H1 (cell line): ENCODE measurements around the gene PNMA8C. TPM values are rescaled to one million over a fixed set of nuclear protein-coding genes. Genes with fewer than 3 reads are reported as not detected.

ENCODE experiments used
- ASH2L ChIP-seq: fragments of 200-600, 300-600 bp; sonication (generic); IDR thresholded peaks from one replicate; pipeline ENCODE4 v1.7.1; 2017; ENCODE audit warnings: low read length
- EP300 ChIP-seq, 2 experiments: IDR thresholded peaks; 1 replicate in 1 of 2; 2 replicates in 1 of 2; pipeline ENCODE4 v1.6.1; 2011 to 2012; ENCODE audit warnings: low read depth in 2 of 2, low read length in 2 of 2, mild to moderate bottlenecking in 2 of 2, borderline replicate concordance in 1 of 2, inconsistent platforms in 1 of 2, moderate library complexity in 1 of 2
- JUN ChIP-seq: IDR thresholded peaks from 2 replicates; pipeline ENCODE4 v1.6.1; 2011; ENCODE audit warnings: low read depth, mild to moderate bottlenecking, improper control_type of control experiment, low read length
- SP2 ChIP-seq: IDR thresholded peaks from 2 replicates; pipeline ENCODE4 v1.6.1; 2012; ENCODE audit warnings: mild to moderate bottlenecking, low read length, inconsistent platforms
- polyA plus RNA-seq, 7 experiments: library from polyadenylated mRNA; depleted of rRNA in 3 of 7; stranded (reverse) in 5 of 7; unstranded in 2 of 7; fragments of >200 nt in 5 of 7; fragments of 200-250 nt in 2 of 7; gene quantifications; 1 replicate in 5 of 7; 2 replicates in 1 of 7; 4 replicates in 1 of 7; pipeline versions ENCODE4 v1.2.1 to v1.2.3, GENCODE V29; 2011 to 2013; ENCODE audit warnings: missing spikeins in 2 of 7, mixed read lengths in 2 of 7
- total RNA-seq: library from RNA; stranded (reverse); fragmentation: NEBNext Ultra II Directional; extraction: Animal tissue kit (Norgen Biotek cat#: 25700); gene quantifications from 2 replicates; pipeline ENCODE4 v1.2.1, GENCODE V29; 2021

The PNMA8C gene
- total and polyA plus RNA-seq, 2 of the 8 experiments (the other 6 are each of a cell fraction or from before 2014, with no cell fraction given), result 0.53 to 1.8 TPM

- TF ChIP-seq SP2, result no peak
- no peak for TF ChIP-seq EP300 (IDR thresholded peaks at IDR 0.05; ENCODE audit: borderline replicate concordance in 1 of 2, low read depth in 2 of 2, low read length in 2 of 2)
- TF ChIP-seq JUN, result no peak
- no peak for TF ChIP-seq ASH2L
These were observed 47.2 kb upstream of the PNMA8C start (continued) for GRCh38 chr19:46475986-46476385.
